Hepatocyte (in vitro differentiated cells): Measurements from ENCODE around the gene BRD3OS. TPM values are rescaled to one million over a fixed set of nuclear protein-coding genes. Genes with fewer than 3 reads are reported as not detected.

Experiments used
- DNase-seq: peaks from one replicate; pipeline ENCODE4 v3.0.0-alpha.2; 2016; ENCODE audit warnings: low spot score
- H2AFZ ChIP-seq: fragments of 200-600 bp; sonication (generic); 2 replicates; pipeline ENCODE4 v1.6.0; 2016; ENCODE audit warnings: antibody characterized with exemption, mild to moderate bottlenecking
- H3K27ac ChIP-seq: fragments of 200-600 bp; sonication (generic); 2 replicates; pipeline ENCODE4 v1.5.1; 2016; ENCODE audit warnings: mild to moderate bottlenecking
- H3K27me3 ChIP-seq: fragments of 200-600 bp; sonication (generic); 2 replicates; pipeline ENCODE4 v1.6.1; 2016
- H3K36me3 ChIP-seq: fragments of 200-600 bp; sonication (generic); replicated peaks from 2 replicates; pipeline ENCODE4 v1.5.1; 2016; ENCODE audit warnings: low read depth; ENCODE audit not compliant: insufficient read depth
- H3K4me1 ChIP-seq: fragments of 200-600 bp; sonication (generic); 2 replicates; pipeline ENCODE4 v1.5.1; 2016; ENCODE audit warnings: mild to moderate bottlenecking, moderate library complexity; ENCODE audit not compliant: insufficient read depth
- H3K4me2 ChIP-seq: fragments of 200-600 bp; sonication (generic); 2 replicates; pipeline ENCODE4 v1.6.0; 2016
- H3K4me3 ChIP-seq: fragments of 200-600 bp; sonication (generic); 2 replicates; pipeline ENCODE4 v1.5.1; 2016; ENCODE audit warnings: mild to moderate bottlenecking
- H3K79me2 ChIP-seq: fragments of 200-600 bp; sonication (generic); 2 replicates; pipeline ENCODE4 v1.6.0; 2017; ENCODE audit warnings: mild to moderate bottlenecking
- H3K9me2 ChIP-seq: fragments of 200-600 bp; sonication (generic); replicated peaks from 2 replicates; pipeline ENCODE4 v1.6.0; 2017; ENCODE audit warnings: mild to moderate bottlenecking; ENCODE audit not compliant: insufficient read depth
- H3K9me3 ChIP-seq: fragments of 200-600 bp; sonication (generic); 2 replicates; pipeline ENCODE4 v1.5.1; 2016; ENCODE audit warnings: low read depth, mild to moderate bottlenecking
- H4K20me1 ChIP-seq: fragments of 200-600 bp; sonication (generic); 2 replicates; pipeline ENCODE4 v1.6.0; 2016; ENCODE audit warnings: mild to moderate bottlenecking; ENCODE audit not compliant: insufficient read depth, poor library complexity, severe bottlenecking
- CTCF ChIP-seq: fragments of 200-600 bp; sonication (generic); IDR thresholded peaks from 2 replicates; pipeline ENCODE4 v1.5.1; 2016; ENCODE audit warnings: antibody characterized with exemption, mild to moderate bottlenecking; ENCODE audit not compliant: poor library complexity
- EZH2 ChIP-seq: fragments of 200-600 bp; sonication (generic); IDR thresholded peaks from 2 replicates; pipeline ENCODE4 v1.6.1; 2016; ENCODE audit warnings: antibody characterized with exemption, mild to moderate bottlenecking, borderline replicate concordance
- EZH2phosphoT487 ChIP-seq: fragments of 200-600 bp; sonication (generic); IDR thresholded peaks from one replicate; pipeline ENCODE4 v1.6.1; 2018; ENCODE audit warnings: antibody characterized with exemption, mild to moderate bottlenecking, low read depth, moderate library complexity; ENCODE audit not compliant: unreplicated experiment, severe bottlenecking
- WGBS: methylation state at CpG from one replicate; pipeline ENCODE4 v1.1.6; 2016; ENCODE audit warnings: low lambda C conversion rate; ENCODE audit errors: missing lambda C conversion rate; 5-methylcytosine and 5-hydroxymethylcytosine counted together
- polyA plus RNA-seq: library from polyadenylated mRNA; unstranded; fragments of >200 nt; fragmentation: Nextera tagmentation; extraction: Ambion mirVana; gene quantifications from 2 replicates; pipeline ENCODE4 v1.2.1, GENCODE V29; 2016
- total RNA-seq: library from RNA; depleted of rRNA; stranded (reverse); fragments of >200 nt; gene quantifications from 2 replicates; pipeline ENCODE4 v1.2.3, GENCODE V29; 2014

The BRD3OS gene
- total and polyA plus RNA-seq, 2 experiments from 2014 or later = 13.4 to 14.9 TPM

DNA sequence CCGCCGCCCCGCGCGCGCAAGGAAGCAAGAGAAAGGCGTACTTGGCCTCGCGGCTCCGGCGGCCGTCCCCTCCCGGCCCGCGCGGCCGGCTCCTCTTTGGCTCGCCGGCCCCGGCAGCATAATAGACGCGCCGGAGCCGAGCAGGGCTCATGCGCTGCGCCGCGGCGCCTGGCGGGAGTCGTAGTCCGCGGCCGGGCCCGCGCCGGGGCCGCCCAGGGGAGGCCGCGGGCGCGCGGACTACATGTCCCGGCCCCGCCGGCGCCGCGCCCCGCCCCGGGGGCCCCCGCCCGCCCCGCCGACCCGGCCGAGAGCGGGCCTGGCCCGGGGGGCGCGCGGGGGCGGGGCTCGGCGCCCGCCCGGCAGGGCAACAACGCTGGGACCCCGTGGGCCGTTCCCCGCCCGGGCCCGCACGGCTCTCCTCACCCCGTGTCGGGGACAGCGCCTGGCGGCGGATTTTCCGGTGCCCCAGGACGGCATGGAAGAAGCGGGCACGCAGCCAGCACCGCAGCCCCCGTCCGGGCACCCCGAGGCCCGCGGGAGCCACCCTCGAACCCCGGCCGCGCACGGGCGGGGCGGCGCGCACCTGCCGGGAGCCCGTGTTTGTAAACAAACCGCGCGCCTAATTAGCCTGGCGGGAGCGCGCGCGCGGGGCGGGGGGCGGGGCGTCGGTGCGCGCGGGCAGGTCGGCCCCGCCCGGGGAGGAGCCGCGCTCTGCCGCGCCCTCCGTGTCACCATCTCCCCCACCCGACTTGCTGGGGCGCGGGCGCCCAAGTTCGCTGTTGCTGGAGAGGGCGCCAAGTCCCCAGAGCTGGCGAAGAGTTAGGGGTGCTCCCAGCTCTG, 42.8 kb downstream of the BRD3OS start, which contains the start of gene BRD3:
Gene BRD3, minus strand, starts transcription at position 123 of the 840 bp plus-strand sequence. CDS start 14,549 bp downstream, outside the sequence.
- peak within 1 kb of the TSS; percentile 99 for H2AFZ ChIP-seq
- WGBS = under 1% methylated on average over 59 of the region's 131 CpGs
- peaks cover 12% of the 10 kb centered on the region for H3K27me3 ChIP-seq
- H3K4me3 ChIP-seq = peak within 1 kb of the TSS; percentile 100
- peaks cover 38% of the 10 kb centered on the region for H4K20me1 ChIP-seq
- H3K9me2 ChIP-seq = no peaks in the 10 kb centered on the region
- peak within 1 kb of the TSS; percentile 99 for H3K27ac ChIP-seq
- H3K9me3 ChIP-seq = no peaks in the 10 kb centered on the region
- H3K4me1 ChIP-seq = peaks cover 4% of the 10 kb centered on the region
- peak within 1 kb of the TSS; percentile 98 for H3K4me2 ChIP-seq
- peak; percentile 97 for DNase-seq
- peaks cover 40% of the 10 kb centered on the region for H3K79me2 ChIP-seq
- H3K36me3 ChIP-seq = no peaks in the 10 kb centered on the region
- TF ChIP-seq CTCF (no peak), EZH2phosphoT487 (no peak), EZH2 (no peak)

- DNase-seq = peak; percentile 10
- Histone ChIP-seq H3K27me3 (peaks cover 12% of the 10 kb centered on the region), H3K4me3 (peak overlapping the region; percentile 100), H3K36me3 (no peaks in the 10 kb centered on the region), H4K20me1 (peaks cover 30% of the 10 kb centered on the region), H3K4me2 (peak overlapping the region; percentile 91), H3K27ac (peak overlapping the region; percentile 99), H3K9me3 (no peaks in the 10 kb centered on the region), H3K4me1 (peaks cover 4% of the 10 kb centered on the region), H2AFZ (peak overlapping the region; percentile 99), H3K79me2 (peaks cover 33% of the 10 kb centered on the region), H3K9me2 (no peaks in the 10 kb centered on the region)
- TF ChIP-seq CTCF (no peak), EZH2 (no peak), EZH2phosphoT487 (no peak)
- 20% methylated on average over 24 of the region's 31 CpGs for WGBS
Measured at GRCh38 chr9:134068744-134069479, 43.6 kb downstream of the BRD3OS start.

- Histone ChIP-seq H3K4me2 (peak overlapping the region; percentile 91), H2AFZ (no peak overlapping the region), H3K4me1 (peaks cover 4% of the 10 kb centered on the region), H3K9me3 (no peaks in the 10 kb centered on the region), H3K27ac (no peak overlapping the region), H3K79me2 (peaks cover 24% of the 10 kb centered on the region), H3K27me3 (peaks cover 12% of the 10 kb centered on the region), H3K36me3 (no peaks in the 10 kb centered on the region), H3K4me3 (no peak overlapping the region), H4K20me1 (peaks cover 22% of the 10 kb centered on the region), H3K9me2 (no peaks in the 10 kb centered on the region)
- WGBS = 77% methylated on average over 12 of the region's 12 CpGs
- TF ChIP-seq CTCF (no peak), EZH2phosphoT487 (no peak), EZH2 (no peak)
- no peak for DNase-seq
Measured at GRCh38 chr9:134069480-134070399, 44.5 kb downstream of the BRD3OS start.
